CD4-positive, alpha-beta T cell treated with Interferon gamma for 1 hour (primary cell): ENCODE measurements around the gene RIMBP3C.
"Not testable (repeated sequence)": the region's sequence is repeated elsewhere in the genome, so short reads cannot be mapped to it uniquely, and the experiment has no call there.

Source experiments
- DNase-seq: peaks from one replicate; pipeline ENCODE4 v3.0.0-alpha.2; 2020

RIMBP3C gene

GRCh38 chr22:21573750-21574494 is 22.7 kb upstream of the RIMBP3C start:
- DNase-seq, result no peak

- no peak for DNase-seq
Observed at GRCh38 chr22:21573293-21573734, 22.1 kb upstream of the RIMBP3C start.

- DNase-seq, result no peak
Observed at GRCh38 chr22:21571679-21572078, 20.4 kb upstream of the RIMBP3C start.

- no peak for DNase-seq
Observed at GRCh38 chr22:21570398-21570797, 19.1 kb upstream of the RIMBP3C start.

GRCh38 chr22:21569459-21570170 is 18.4 kb upstream of the RIMBP3C start:
- DNase-seq, result peak; percentile 13

GRCh38 chr22:21569076-21569427 is 17.8 kb upstream of the RIMBP3C start:
- DNase-seq, result not testable (repeated sequence)

- peak; percentile 7 for DNase-seq
Observed at GRCh38 chr22:21568347-21569075, 17.2 kb upstream of the RIMBP3C start.

- DNase-seq, result peak; percentile 83
Observed at GRCh38 chr22:21567456-21568346, 16.4 kb upstream of the RIMBP3C start, which contains the start of gene UBE2L3. TSS of gene UBE2L3 (plus strand) at chr22:21567714. CDS start at chr22:21567745, 31 bp downstream.

GRCh38 chr22:21564411-21564810 is 13.2 kb upstream of the RIMBP3C start:
- no peak for DNase-seq

GRCh38 chr22:21563912-21564311 is 12.7 kb upstream of the RIMBP3C start:
- no peak for DNase-seq

- DNase-seq, result not testable (repeated sequence)
Observed at GRCh38 chr22:21560657-21561056, 9.4 kb upstream of the RIMBP3C start.

- DNase-seq, result not testable (repeated sequence)
Observed at GRCh38 chr22:21559345-21560125, 8.3 kb upstream of the RIMBP3C start.

GRCh38 chr22:21550678-21551047 is 598 bp downstream of the RIMBP3C start:
- DNase-seq, result not testable (repeated sequence)

GRCh38 chr22:21550008-21550677 is 1.1 kb downstream of the RIMBP3C start:
- DNase-seq, result not testable (repeated sequence)

- not testable (repeated sequence) for DNase-seq
Observed at GRCh38 chr22:21549558-21549957, 1.7 kb downstream of the RIMBP3C start.

GRCh38 chr22:21544432-21545322 is 6.6 kb downstream of the RIMBP3C start:
- DNase-seq, result not testable (repeated sequence)

GRCh38 chr22:21539862-21540261 is 11.4 kb downstream of the RIMBP3C start:
- DNase-seq, result not testable (repeated sequence)

GRCh38 chr22:21532863-21533648 is 18.2 kb downstream of the RIMBP3C start:
- DNase-seq, result not testable (repeated sequence)

GRCh38 chr22:21531525-21531924 is 19.7 kb downstream of the RIMBP3C start:
- not testable (repeated sequence) for DNase-seq
